Neural cell (in vitro differentiated cells): ENCODE results near the gene PTPRU.

Experiments
- RAD21 ChIP-seq: fragments of 450-650 bp; conservative IDR thresholded peaks from 2 replicates; pipeline ENCODE4 v1.6.1; 2014; ENCODE audit warnings: antibody characterized with exemption, mild to moderate bottlenecking, moderate library complexity
- TF ChIP-seq, protein P1 (sequence below): fragments of 450-650 bp; IDR thresholded peaks from 2 replicates; pipeline ENCODE4 v1.5.1; 2014; ENCODE audit warnings: antibody characterized with exemption, mild to moderate bottlenecking, moderate library complexity; ENCODE audit not compliant: poor library complexity, severe bottlenecking
- TF ChIP-seq, protein P2 (sequence below): IDR thresholded peaks from 2 replicates; pipeline ENCODE4 v1.6.1; 2012; ENCODE audit warnings: borderline replicate concordance

DNA sequence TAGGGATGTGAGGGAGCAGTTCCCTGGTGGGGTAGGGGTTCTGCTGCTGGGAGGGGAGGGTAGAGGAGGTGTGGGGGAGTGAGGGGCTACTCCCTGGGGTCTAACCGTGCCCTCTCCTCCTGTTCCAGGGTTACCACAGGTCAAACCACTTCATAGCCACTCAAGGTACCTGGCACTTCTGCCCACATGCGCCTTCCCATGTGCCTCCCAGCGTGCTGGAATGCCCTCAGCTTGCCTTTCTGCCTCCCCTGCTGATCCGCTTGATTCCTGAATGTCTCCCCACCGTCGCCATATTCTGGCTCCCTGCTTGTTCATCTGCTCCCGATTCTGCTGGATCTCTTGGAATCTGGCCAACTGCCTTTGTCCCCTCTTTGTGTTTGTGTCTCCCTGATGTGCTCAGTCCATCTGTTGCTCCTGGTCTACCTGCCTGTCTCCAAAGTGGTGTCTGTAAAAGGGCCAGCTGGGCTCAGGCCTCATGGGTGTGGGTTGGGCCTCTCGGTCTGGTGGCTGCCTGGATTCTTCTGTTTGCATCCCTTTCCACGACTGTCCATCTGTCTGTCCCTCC is 74.4 kb downstream of the PTPRU start:
- TF ChIP-seq, protein P1, sequence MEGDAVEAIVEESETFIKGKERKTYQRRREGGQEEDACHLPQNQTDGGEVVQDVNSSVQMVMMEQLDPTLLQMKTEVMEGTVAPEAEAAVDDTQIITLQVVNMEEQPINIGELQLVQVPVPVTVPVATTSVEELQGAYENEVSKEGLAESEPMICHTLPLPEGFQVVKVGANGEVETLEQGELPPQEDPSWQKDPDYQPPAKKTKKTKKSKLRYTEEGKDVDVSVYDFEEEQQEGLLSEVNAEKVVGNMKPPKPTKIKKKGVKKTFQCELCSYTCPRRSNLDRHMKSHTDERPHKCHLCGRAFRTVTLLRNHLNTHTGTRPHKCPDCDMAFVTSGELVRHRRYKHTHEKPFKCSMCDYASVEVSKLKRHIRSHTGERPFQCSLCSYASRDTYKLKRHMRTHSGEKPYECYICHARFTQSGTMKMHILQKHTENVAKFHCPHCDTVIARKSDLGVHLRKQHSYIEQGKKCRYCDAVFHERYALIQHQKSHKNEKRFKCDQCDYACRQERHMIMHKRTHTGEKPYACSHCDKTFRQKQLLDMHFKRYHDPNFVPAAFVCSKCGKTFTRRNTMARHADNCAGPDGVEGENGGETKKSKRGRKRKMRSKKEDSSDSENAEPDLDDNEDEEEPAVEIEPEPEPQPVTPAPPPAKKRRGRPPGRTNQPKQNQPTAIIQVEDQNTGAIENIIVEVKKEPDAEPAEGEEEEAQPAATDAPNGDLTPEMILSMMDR, result no peak
- TF ChIP-seq RAD21, result no peak
- TF ChIP-seq, protein P2, sequence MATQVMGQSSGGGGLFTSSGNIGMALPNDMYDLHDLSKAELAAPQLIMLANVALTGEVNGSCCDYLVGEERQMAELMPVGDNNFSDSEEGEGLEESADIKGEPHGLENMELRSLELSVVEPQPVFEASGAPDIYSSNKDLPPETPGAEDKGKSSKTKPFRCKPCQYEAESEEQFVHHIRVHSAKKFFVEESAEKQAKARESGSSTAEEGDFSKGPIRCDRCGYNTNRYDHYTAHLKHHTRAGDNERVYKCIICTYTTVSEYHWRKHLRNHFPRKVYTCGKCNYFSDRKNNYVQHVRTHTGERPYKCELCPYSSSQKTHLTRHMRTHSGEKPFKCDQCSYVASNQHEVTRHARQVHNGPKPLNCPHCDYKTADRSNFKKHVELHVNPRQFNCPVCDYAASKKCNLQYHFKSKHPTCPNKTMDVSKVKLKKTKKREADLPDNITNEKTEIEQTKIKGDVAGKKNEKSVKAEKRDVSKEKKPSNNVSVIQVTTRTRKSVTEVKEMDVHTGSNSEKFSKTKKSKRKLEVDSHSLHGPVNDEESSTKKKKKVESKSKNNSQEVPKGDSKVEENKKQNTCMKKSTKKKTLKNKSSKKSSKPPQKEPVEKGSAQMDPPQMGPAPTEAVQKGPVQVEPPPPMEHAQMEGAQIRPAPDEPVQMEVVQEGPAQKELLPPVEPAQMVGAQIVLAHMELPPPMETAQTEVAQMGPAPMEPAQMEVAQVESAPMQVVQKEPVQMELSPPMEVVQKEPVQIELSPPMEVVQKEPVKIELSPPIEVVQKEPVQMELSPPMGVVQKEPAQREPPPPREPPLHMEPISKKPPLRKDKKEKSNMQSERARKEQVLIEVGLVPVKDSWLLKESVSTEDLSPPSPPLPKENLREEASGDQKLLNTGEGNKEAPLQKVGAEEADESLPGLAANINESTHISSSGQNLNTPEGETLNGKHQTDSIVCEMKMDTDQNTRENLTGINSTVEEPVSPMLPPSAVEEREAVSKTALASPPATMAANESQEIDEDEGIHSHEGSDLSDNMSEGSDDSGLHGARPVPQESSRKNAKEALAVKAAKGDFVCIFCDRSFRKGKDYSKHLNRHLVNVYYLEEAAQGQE, result no peak
